ENCODE data around the gene MRPL32. TPM values are rescaled to one million over a fixed set of nuclear protein-coding genes. Genes with fewer than 3 reads are reported as not detected.

MRPL32 gene
- total and polyA plus RNA-seq, 2 of the 13 experiments (the other 11 are each of a cell fraction or from before 2014, with no cell fraction given): 39.0 to 81.2 TPM

DNA sequence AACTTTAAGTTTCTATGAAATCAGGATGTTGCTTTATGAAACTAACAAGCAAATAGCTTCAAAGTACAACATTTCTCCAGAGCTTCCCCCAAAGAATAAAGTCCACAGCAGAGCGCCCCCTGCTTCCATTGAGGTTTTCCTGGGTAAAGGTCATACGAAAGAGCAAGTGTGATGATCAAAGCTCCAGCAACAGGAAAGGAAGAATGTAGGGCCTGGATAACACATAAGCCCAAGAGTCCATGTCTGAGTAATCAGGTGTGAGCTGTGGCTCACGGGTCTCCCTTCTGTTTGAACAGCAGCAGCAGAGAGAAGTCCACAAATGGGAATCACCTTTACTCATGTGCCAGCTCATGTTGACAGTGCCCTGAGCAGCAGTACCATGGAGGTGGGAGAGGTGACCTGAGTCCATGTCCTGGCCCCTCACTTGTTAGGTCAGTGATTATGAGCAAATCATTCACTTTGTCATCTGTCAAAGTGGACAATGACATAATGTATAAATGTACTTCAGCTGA is 50.5 kb downstream of the MRPL32 start (continued):
- TF ChIP-seq ZNF891 (CRISPR knock-in tag; IDR thresholded peaks at IDR 0.05) (no peak), NFAT5 (CRISPR knock-in tag; IDR thresholded peaks at IDR 0.05) (no peak), SRSF9 (IDR thresholded peaks at IDR 0.05; ENCODE audit: borderline replicate concordance, insufficient read depth, low read depth, low read length, poor library complexity, severe bottlenecking) (no peak), EHMT2 (IDR thresholded peaks at IDR 0.05; ENCODE audit: borderline replicate concordance, low read depth, low read length) (no peak; the same call in 1 of the 2 replicates), KDM1A (CRISPR knock-in tag; IDR thresholded peaks at IDR 0.05) (peak; percentile 25; the same call in 1 of the 2 replicates), ZBTB43 (CRISPR knock-in tag; conservative IDR thresholded peaks at IDR 0.05) (peak; percentile 74; the same call in 1 of the 2 replicates), ZNF567 (CRISPR knock-in tag; IDR thresholded peaks at IDR 0.05; ENCODE audit: borderline replicate concordance) (no peak), ZNF326 (CRISPR knock-in tag; IDR thresholded peaks at IDR 0.05; ENCODE audit: borderline replicate concordance) (no peak), RBAK (CRISPR knock-in tag; IDR thresholded peaks at IDR 0.05) (no peak), ZFP36L2 (CRISPR knock-in tag; IDR thresholded peaks at IDR 0.05) (no peak), SATB2 (CRISPR knock-in tag; IDR thresholded peaks at IDR 0.05) (no peak), ARID2 (CRISPR knock-in tag; IDR thresholded peaks at IDR 0.05; ENCODE audit: borderline replicate concordance) (no peak), HNRNPL (IDR thresholded peaks at IDR 0.05; ENCODE audit: low read depth, low read length) (no peak), ZKSCAN5 (CRISPR knock-in tag; IDR thresholded peaks at IDR 0.05) (no peak), ATF5 (CRISPR knock-in tag; IDR thresholded peaks at IDR 0.05; ENCODE audit: low read depth) (no peak), BHLHE40 (IDR thresholded peaks at IDR 0.05; ENCODE audit: low read length) (peak; percentile 94), KDM5A (IDR thresholded peaks at IDR 0.05; ENCODE audit: borderline replicate concordance, low read length) (no peak), ZNF841 (CRISPR knock-in tag; IDR thresholded peaks at IDR 0.05; ENCODE audit: borderline replicate concordance) (no peak), ZNF597 (CRISPR knock-in tag; IDR thresholded peaks at IDR 0.05) (no peak)
- TF ChIP-seq, protein P1, sequence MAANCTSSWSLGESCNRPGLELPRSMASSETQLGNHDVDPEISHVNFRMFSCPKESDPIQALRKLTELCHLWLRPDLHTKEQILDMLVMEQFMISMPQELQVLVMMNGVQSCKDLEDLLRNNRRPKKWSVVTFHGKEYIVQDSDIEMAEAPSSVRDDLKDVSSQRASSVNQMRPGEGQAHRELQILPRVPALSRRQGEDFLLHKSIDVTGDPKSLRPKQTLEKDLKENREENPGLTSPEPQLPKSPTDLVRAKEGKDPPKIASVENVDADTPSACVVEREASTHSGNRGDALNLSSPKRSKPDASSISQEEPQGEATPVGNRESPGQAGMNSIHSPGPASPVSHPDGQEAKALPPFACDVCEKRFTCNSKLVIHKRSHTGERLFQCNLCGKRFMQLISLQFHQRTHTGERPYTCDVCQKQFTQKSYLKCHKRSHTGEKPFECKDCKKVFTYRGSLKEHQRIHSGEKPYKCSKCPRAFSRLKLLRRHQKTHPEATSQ (CRISPR knock-in tag; IDR thresholded peaks at IDR 0.05; ENCODE audit: borderline replicate concordance): 0 out of 2 replicates have a peak, but pooled peaks have one; percentile 25
